Measurements from ENCODE around the gene NFE2L3. TPM values are rescaled to one million over a fixed set of nuclear protein-coding genes. Genes with fewer than 3 reads are reported as not detected.

NFE2L3 gene
- total RNA-seq, 3 donors from 2014 or later, result 2.2 to 5.8 (median 4.9) TPM

GRCh38 chr7:26208040-26208439, 56.0 kb downstream of the NFE2L3 start:
- Histone ChIP-seq H3K27me3 (no peaks in the 10 kb centered on the region), H3K27ac (no peak overlapping the region), H3K4me1 (peaks cover 5 to 8% of the 10 kb centered on the region in 2 donors), H3K36me3 (no peaks in the 10 kb centered on the region), H3K9me3 (no peaks in the 10 kb centered on the region), H3K4me3 (no peak overlapping the region)
- DNase-seq (ENCODE audit: low spot score in 2 of 2), result no peak
- intact Hi-C loops (cut with DNase I; ENCODE audit: low total_unique reads), result loop anchor here (10.0 kb wide), 1 partner anchor 947 kb away; the partner anchor contains the start of genes HOXA3 and HOXA7
- no peak for TF ChIP-seq POLR2AphosphoS5 (IDR thresholded peaks at IDR 0.05)
- no peak for TF ChIP-seq CTCF (IDR thresholded peaks at IDR 0.05)
- no peak for TF ChIP-seq POLR2A (IDR thresholded peaks at IDR 0.05)

DNA sequence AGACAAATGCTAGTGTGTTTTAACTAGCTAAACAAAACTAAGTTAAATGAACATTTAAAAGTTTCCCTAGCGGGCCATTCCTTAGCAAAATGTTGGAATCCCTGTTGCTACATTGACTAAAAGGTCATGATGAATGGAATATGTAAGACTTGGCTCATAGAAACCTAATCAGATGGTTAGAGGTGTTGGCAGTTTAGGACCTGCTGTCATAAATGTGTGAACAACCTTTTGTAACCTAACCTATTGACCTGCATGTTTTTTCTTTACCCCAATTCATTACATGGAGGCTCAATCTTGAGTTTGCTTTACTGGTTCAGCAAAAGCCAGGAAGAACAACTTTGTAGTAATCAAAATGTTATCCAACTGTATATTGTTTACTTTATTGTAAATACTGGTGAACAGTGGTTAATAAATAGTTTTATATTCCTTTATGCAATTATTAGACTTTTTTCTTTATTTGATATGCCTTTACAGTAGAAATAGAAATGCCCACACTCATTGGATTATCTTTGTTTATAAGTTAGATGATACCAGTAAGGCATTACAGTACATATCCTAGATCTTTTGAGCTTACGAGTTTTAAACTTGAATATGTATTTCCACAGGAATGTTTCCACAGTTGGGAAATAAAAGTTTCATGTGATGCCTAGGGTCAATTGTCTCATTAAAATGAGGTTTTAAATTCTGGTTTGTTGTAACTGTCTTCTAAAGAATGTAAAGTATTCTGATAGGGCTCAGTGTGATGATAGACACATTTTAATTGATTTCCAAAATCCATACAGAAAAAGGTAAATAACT, 61.1 kb downstream of the NFE2L3 start:
- Histone ChIP-seq H3K9me3 (no peaks in the 10 kb centered on the region), H3K4me1 (no peaks in the 10 kb centered on the region), H3K4me3 (no peak overlapping the region), H3K27ac (no peak overlapping the region), H3K27me3 (no peaks in the 10 kb centered on the region), H3K36me3 (no peaks in the 10 kb centered on the region)
- intact Hi-C loops (cut with DNase I; ENCODE audit: low total_unique reads), result no loop called here
- no peak for TF ChIP-seq POLR2AphosphoS5 (IDR thresholded peaks at IDR 0.05)
- no peak for TF ChIP-seq CTCF (IDR thresholded peaks at IDR 0.05)
- TF ChIP-seq POLR2A (IDR thresholded peaks at IDR 0.05), result no peak
- no peak for DNase-seq (ENCODE audit: low spot score in 2 of 2)

DNA sequence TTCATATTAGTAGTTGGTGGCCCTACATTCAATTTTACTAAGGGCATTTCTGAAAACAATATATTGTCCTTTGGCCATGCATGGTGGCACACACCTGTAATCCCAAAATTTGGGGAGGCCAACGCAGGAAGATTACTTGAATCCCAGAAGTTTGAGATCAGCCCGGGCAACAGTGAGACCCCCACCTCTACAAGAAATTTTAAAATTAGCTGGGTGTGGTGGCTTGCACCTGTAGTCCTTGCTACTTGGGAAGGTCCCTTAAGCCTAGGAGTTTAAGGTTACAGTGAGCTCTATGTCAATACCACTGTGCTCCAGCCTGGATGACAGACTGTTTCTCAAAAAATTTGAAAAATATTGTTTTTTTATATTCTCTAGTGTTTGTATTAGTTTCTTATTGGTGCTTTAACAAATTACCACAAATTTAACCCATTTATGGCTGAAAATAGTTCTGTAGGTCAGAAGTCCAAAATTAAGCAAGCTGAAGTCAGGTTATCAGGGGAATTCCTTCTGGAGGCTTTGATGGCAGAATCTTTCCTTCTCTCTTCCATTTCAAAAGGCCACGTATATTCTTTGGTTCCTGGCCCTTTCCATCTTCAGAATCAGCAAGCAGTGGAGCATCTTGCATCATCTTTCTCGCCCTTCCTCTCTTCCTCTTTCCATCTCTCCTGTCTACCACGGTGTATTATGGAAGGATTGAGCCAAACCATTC, 62.0 kb downstream of the NFE2L3 start:
- TF ChIP-seq POLR2AphosphoS5 (IDR thresholded peaks at IDR 0.05), result no peak
- no peak for TF ChIP-seq CTCF (IDR thresholded peaks at IDR 0.05)
- no peak for TF ChIP-seq POLR2A (IDR thresholded peaks at IDR 0.05)
- no peak overlapping the region for H3K27ac ChIP-seq
- no peak for DNase-seq (ENCODE audit: low spot score in 2 of 2)
- no peaks in the 10 kb centered on the region for H3K36me3 ChIP-seq
- no peaks in the 10 kb centered on the region for H3K9me3 ChIP-seq
- no peaks in the 10 kb centered on the region for H3K27me3 ChIP-seq
- intact Hi-C loops (cut with DNase I; ENCODE audit: low total_unique reads), result no loop called here
- no peaks in the 10 kb centered on the region for H3K4me1 ChIP-seq
- no peak overlapping the region for H3K4me3 ChIP-seq

GRCh38 chr7:26216049-26216448, 64.1 kb downstream of the NFE2L3 start:
- Histone ChIP-seq H3K4me1 (no peaks in the 10 kb centered on the region), H3K27me3 (no peaks in the 10 kb centered on the region), H3K36me3 (no peaks in the 10 kb centered on the region), H3K4me3 (no peak overlapping the region), H3K9me3 (no peaks in the 10 kb centered on the region), H3K27ac (no peak overlapping the region)
- intact Hi-C loops (cut with DNase I; ENCODE audit: low total_unique reads), result no loop called here
- TF ChIP-seq POLR2A (IDR thresholded peaks at IDR 0.05) (no peak), POLR2AphosphoS5 (IDR thresholded peaks at IDR 0.05) (no peak)
- no peak for DNase-seq (ENCODE audit: low spot score in 2 of 2)

DNA sequence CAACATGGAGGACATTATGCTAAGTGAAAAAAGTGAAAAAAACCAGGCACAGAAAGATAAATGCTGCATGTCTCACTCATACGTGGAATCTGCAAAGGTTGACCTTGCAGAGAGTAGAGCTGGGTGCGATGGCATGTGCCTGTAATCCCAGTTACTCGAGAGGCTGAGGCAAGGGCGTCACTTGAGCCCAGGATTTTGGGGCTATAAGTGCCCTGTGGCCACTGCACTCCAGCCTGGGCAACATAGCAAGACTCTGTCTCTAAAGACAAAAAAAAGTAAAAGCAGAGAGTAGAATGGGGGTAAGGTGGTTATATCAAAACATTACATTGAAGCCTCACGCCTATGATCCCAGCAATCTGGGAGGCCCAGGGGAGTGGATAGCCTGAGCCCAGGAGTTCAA, 72.4 kb downstream of the NFE2L3 start:
- Histone ChIP-seq H3K27ac (no peak overlapping the region), H3K36me3 (no peaks in the 10 kb centered on the region), H3K4me3 (no peak overlapping the region), H3K4me1 (no peaks in the 10 kb centered on the region), H3K9me3 (no peaks in the 10 kb centered on the region), H3K27me3 (no peaks in the 10 kb centered on the region)
- TF ChIP-seq POLR2A (IDR thresholded peaks at IDR 0.05) (no peak), CTCF (IDR thresholded peaks at IDR 0.05) (no peak), POLR2AphosphoS5 (IDR thresholded peaks at IDR 0.05) (no peak)
- no peak for DNase-seq (ENCODE audit: low spot score in 2 of 2)
- intact Hi-C loops (cut with DNase I; ENCODE audit: low total_unique reads), result no loop called here

Data from breast epithelium (tissue), 4 donors.